ENCODE results near the gene ACAD11. TPM values are rescaled to one million over a fixed set of nuclear protein-coding genes. Genes with fewer than 3 reads are reported as not detected.

Gene ACAD11
- total RNA-seq, 1 experiment from 2014 or later = 15.6 TPM

GRCh38 chr3:132549890-132550578 is 109.6 kb downstream of the ACAD11 start:
- H3K4me2 ChIP-seq (ENCODE audit: insufficient read depth, insufficient read length, low read length) = no peak overlapping the region
- no peak for TF ChIP-seq CTCF (conservative IDR thresholded peaks at IDR 0.05)
- H3K9ac ChIP-seq (ENCODE audit: extremely low read depth, insufficient read length, low read length) = no peak overlapping the region
- no peaks in the 10 kb centered on the region for H3K27me3 ChIP-seq (ENCODE audit: insufficient read depth, low read length)
- Mint-ChIP-seq H3K4me1 (peaks cover 10 to 11% of the 10 kb centered on the region in 2 experiments), H3K9me3 (no peaks in the 10 kb centered on the region), H3K36me3 (ENCODE audit: insufficient read depth in 1 of 3, low read depth in 3 of 3) (peaks cover 0 to 4% (median 0%) of the 10 kb centered on the region in 3 experiments; a peak in 1 of 7 replicates), H3K27ac (no peak overlapping the region), H3K27me3 (ENCODE audit: low read depth) (no peaks in the 10 kb centered on the region), H3K4me3 (no peak overlapping the region)
- no peak overlapping the region for H3K18ac ChIP-seq (ENCODE audit: insufficient read length, low read depth, low read length)
- no peak overlapping the region for H2BK20ac ChIP-seq (ENCODE audit: low read depth, low read length, poor library complexity, severe bottlenecking)
- no peaks in the 10 kb centered on the region for H3K9me3 ChIP-seq (ENCODE audit: control insufficient read depth, low read depth, low read length)
- no peak overlapping the region for H3T11ph ChIP-seq (ENCODE audit: low read length)
- peaks cover 6% of the 10 kb centered on the region; the same call in 1 of the 2 replicates for H3K4me1 ChIP-seq (ENCODE audit: insufficient read depth, low read length)
- DNase-seq = no peak
- no peak overlapping the region for H3K23ac ChIP-seq (ENCODE audit: insufficient read length, low read depth, low read length)
- no peak overlapping the region for H4K5ac ChIP-seq (ENCODE audit: insufficient read length, low read depth, low read length)
- H3K27ac ChIP-seq (ENCODE audit: insufficient read length, low read depth, low read length) = no peak overlapping the region
- no peak overlapping the region for H3K14ac ChIP-seq (ENCODE audit: insufficient read depth, low read length)
- no peak overlapping the region for H2AK5ac ChIP-seq (ENCODE audit: insufficient read length, low read length)
- H2BK5ac ChIP-seq (ENCODE audit: insufficient read length, low read length) = no peak overlapping the region
- no peaks in the 10 kb centered on the region for H3K23me2 ChIP-seq (ENCODE audit: insufficient read length, low read depth, low read length, poor library complexity, severe bottlenecking)
- no peaks in the 10 kb centered on the region for H3K79me2 ChIP-seq (ENCODE audit: insufficient read depth, low read length)
- no peak overlapping the region for H4K91ac ChIP-seq (ENCODE audit: insufficient read length, low read depth, low read length)
- no peak overlapping the region for H2AFZ ChIP-seq (ENCODE audit: low read length)
- H2BK120ac ChIP-seq (ENCODE audit: low read depth, low read length, poor library complexity, severe bottlenecking) = no peak overlapping the region
- H4K8ac ChIP-seq (replicated peaks; ENCODE audit: insufficient read length, low read depth, low read length) = no peak overlapping the region
- H3K56ac ChIP-seq (ENCODE audit: insufficient read length, low read depth, low read length) = no peak overlapping the region
- no peak overlapping the region for H3K4ac ChIP-seq (ENCODE audit: low read depth, low read length)
- no peaks in the 10 kb centered on the region for H3K79me1 ChIP-seq (ENCODE audit: insufficient read depth, low read depth, low read length, poor library complexity, severe bottlenecking)
- no peak overlapping the region for H2BK15ac ChIP-seq (ENCODE audit: low read depth, low read length)
- no peaks in the 10 kb centered on the region for H4K20me1 ChIP-seq (ENCODE audit: control insufficient read depth, insufficient read depth, insufficient read length)
- H2BK12ac ChIP-seq (ENCODE audit: insufficient read length, low read depth, low read length) = no peak overlapping the region
